GM18526 (cell line): ENCODE measurements around the gene SLC34A3.
A peak's percentile ranks its signal among the peaks of the same experiment; 100 is the strongest.

Source experiments
- POLR2A ChIP-seq: IDR thresholded peaks from 3 replicates; pipeline ENCODE4 v1.6.1; 2011; ENCODE audit not compliant: insufficient read length; ENCODE audit errors: extremely low read depth

Gene SLC34A3

DNA sequence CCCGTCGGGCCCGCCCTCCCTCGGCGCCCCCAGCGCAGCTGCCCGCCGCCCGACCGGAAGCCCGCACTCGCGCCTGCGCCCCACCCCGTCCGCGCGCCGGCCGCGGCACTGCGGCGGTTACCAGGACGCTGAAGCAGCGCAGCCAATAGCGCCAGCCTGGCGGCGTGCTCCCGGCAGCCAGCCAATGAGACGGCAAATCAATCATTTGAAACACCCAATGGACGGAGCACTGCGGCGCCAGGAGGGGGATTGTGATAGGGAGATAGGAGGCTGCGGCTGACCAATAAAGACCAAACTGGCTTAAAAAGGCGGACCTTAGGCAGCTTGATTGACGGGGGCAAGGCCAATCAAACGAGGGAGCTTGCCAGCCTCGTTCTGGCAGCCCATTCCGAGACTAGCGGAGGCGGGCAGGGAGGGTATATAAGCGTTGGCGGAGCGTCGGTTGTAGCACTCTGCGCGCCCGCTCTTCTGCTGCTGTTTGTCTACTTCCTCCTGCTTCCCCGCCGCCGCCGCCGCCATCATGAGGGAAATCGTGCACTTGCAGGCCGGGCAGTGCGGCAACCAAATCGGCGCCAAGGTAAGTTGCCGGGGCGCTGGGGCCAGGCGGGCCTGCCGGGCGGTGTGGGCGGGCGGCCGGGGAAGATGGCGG is 10.3 kb downstream of the SLC34A3 start, which contains the start of gene TUBB4B:
TSS of gene TUBB4B (plus strand) at position 447 of the 649 bp plus-strand sequence. CDS start at position 521, 74 bp downstream.
- TF ChIP-seq POLR2A, result peak; percentile 100

DNA sequence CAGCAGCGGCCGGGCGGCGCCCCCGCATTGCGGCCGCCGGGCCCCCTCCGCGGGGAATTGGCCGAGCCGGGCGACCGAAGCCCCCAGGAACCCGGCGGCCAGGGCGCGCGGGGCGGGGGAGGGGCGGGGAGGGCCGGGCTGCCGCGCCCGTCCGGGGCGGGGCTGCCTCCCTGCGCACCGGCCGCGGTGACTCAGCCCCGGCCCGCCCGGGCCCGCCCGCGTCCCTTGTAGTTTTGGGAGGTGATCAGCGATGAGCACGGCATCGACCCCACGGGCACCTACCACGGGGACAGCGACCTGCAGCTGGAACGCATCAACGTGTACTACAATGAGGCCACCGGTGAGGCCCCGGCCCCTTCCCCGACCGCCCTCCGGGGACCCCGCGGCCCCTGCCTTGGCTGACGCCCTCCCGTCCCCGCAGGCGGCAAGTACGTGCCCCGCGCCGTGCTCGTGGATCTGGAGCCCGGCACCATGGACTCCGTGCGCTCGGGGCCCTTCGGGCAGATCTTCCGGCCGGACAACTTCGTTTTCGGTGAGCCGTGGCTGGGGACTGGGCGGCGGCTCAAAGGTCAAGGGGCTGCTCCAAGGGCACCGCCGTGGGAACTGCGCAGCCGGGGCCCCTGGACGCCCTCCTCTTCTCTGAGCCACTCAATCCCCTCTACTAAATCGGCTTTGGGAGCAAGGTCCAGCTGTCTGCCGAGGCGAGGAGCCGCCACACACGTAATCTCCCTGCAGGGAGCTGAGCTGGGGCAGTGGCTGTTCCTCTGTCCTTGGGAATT is 11.0 kb downstream of the SLC34A3 start:
- no peak for TF ChIP-seq POLR2A

GRCh38 chr9:137242269-137243203 is 11.8 kb downstream of the SLC34A3 start:
- TF ChIP-seq POLR2A, result no peak

DNA sequence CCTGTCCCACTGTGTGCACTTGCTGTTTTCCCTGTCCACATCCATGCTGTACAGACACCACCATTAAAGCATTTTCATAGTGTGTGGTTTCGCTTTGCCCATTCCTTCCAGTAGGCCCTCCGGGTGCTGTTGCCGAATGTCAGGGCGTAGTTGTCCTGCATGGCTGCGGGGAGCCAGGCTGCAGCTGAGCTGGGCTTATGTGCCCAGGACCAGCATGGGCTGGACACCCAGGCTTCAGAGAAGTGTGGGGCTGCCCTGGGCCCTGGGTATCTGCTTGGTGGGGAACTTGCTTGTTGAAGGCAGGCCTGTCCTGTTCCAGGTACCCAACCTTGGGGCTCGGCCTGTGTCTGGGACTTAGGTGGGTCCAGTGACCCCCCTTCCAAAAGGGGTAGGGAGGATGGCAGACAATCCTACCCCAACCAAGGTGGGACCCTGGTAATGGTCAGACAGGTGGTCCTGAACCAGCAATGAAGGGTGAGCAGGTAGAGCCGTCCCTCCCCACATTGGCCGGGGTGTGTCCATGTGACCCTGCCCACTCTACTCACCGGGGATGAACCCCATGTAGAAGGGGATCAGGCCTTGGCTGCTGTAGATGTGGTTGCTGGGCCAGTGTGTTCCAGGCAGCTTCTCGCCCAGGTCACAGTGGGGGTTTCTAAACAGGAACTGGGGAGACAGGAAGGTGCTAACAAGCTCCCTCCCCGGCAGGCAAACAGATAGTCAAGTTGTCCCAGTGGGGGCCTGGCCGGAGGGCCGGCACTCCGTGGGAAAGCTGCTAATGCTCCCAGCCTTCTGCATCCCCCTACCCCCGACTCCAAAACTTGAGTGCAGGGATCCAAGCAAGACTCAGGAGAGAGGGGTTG is 13.2 kb downstream of the SLC34A3 start:
- TF ChIP-seq POLR2A, result peak; percentile 19

- TF ChIP-seq POLR2A, result no peak
Measured at GRCh38 chr9:137244486-137245449, 14.1 kb downstream of the SLC34A3 start.

DNA sequence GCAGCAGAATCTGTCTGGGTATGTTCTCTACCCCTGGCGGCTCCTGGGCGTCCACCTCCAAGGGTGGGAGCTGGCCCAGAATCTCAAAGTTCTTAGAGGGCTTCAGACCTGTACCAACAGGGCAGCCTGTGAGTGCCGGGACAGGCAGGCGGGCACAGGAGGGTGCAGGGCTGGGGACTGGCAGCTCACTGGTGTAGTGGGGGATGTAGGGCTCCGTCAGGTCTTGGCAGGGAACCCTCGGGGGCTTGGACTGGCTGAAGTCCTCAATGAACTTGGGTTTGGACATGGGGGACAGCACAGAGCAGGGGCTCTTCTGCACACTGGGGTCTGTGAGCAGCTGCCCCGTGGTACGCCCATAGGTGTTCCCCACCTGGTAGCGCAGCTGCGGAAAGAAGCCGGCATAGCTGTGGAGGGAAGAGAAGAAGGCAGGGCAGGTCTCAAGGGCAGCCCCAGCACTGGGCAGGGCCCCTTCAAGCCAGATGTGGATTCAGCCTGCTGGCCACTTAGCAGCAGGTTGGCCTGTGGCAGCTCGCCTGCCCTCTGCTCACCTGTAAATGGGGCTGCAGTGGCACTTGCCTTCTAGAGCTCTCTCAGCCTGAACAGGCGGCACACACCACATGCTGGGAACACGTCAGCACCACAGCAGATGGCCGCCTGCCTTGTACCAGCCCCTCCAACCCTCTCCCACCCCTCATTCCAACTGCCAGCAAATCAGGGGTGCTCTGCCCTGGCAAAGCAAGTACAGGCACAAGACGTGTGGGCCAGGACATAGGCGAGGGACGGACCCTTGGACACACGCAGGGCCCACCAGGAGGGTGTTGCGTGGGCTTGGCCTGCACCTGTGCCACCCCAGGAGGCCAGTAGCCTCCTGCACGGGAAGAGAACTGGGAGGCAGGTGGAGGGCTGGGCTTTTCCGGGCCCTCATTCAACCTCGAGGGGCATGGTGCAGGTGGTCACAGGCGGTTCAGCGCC is 15.0 kb downstream of the SLC34A3 start:
- TF ChIP-seq POLR2A, result no peak

DNA sequence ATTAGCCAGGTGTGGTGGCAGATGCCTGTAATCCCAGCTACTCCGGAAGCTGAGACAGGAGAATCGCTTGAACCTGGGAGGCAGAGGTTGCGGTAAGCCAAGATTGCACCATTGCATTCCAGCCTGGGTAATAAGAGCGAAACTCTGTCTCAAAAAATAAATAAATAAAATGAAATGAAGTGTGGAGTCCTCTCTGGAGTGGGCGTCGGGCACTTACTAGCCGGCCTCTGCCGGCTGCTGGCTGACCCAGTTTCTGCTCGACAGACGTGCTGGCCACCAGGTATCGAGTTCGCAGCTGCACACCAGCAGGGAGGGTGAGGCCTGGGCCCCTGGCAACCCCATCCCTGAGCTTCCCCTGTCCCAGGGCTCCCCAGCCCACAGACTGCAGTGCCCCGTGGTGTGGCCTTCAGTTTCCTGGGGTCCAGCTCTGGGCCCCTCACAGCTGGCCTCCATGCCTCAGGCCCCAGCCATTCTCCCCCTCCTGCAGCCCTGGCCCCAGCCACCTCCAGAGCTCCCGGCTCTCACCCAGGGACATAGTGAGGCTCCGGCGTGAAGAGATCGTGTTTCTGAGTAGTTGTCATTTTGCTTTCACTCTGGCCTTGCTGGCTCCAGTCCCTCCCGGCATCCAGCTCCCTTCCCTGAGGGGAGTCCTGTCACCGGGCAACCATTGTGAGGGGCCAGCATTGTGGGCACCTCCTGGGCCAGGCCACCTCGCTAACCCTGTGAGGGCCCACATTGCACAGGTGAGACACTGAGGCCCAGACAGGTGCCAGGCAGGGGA is 16.6 kb downstream of the SLC34A3 start:
- no peak for TF ChIP-seq POLR2A

GRCh38 chr9:137247916-137248175 is 17.1 kb downstream of the SLC34A3 start:
- no peak for TF ChIP-seq POLR2A

- TF ChIP-seq POLR2A, result no peak
Measured at GRCh38 chr9:137250329-137251193, 19.9 kb downstream of the SLC34A3 start.

DNA sequence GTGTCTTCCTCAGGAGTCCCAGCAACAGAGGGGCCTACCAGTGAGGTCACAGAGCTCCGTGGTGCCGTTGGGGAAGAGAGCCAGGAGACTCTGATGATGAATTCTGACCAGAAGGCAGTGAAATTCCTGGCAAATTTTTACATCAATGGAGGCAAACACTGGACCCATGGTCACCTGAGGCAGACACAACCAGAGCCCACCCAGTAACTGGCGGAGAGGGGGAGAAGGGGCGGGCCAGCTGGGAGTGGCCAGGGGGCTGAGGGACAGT is 20.4 kb downstream of the SLC34A3 start, which contains the start of gene STPG3:
TSS of gene STPG3 (plus strand) at position 93 of the 268 bp plus-strand sequence. CDS start at position 94, 1 bp downstream.
- no peak for TF ChIP-seq POLR2A

DNA sequence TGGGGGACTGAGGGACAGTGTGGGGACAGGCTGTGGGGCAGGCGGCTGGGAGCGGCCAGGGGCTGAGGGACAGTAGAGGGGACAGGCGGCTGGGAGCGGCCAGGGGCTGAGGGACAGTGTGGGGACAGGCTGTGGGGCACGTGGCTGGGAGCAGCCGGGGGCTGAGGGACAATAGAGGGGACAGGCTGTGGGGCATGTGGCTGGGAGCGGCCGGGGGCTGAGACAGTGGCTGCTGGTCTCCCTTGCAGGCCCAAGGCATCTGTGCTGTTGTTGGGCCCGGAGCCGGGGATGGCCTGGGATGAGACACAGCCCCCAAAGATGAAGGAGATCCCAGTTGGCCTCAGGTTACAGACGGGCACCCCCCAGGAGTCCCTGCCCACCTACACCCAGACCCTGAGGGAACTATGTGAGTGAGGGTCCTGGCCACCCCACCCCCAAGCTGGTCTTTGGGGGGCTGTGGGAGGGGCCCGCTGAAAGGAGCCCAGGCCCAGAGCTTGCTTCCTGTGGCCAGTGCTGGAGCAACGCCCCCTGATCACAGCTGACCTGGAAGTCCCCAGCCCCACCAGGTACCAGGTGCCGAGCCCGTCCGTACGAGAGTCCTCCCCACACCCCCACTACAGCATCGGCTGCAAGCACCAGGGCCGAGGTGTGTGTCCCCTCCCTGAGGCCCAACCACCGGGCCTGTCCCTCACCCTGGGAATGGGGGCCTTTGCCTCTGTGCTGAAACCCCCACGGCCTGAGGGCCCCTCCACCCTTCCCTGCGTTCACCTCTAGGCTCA is 21.0 kb downstream of the SLC34A3 start:
- no peak for TF ChIP-seq POLR2A
